IMR-90 (cell line): Measurements from ENCODE around the gene PRICKLE2. TPM values are rescaled to one million over a fixed set of nuclear protein-coding genes. Genes with fewer than 3 reads are reported as not detected.

Source experiments
- ATAC-seq: fragments of 200-7000 bp; cut with Tn5 transposase; 2 replicates; pipeline ENCODE4 v1.9.1; 2020; ENCODE audit warnings: low read depth, mild to moderate bottlenecking, moderate library complexity
- BruUV-seq: library from RNA; stranded (reverse); fragments of 400-500 nt; replicated peaks from 2 replicates; lab custom pipeline; 2021; lab: Mats Ljungman, UMichigan
- CTCF ChIA-PET: fragments of 300-600 bp; formaldehyde crosslinking; extraction: SDS; loops from one replicate; lab custom pipeline; 2021; ENCODE audit warnings: antibody characterized with exemption; lab: Yijun Ruan, JAX
- POLR2A ChIA-PET: fragments of 300-600 bp; sonication (Branson Sonifier 250); formaldehyde crosslinking; loops from one replicate; lab custom pipeline; 2022; ENCODE audit warnings: antibody characterized with exemption; ENCODE audit not compliant: unreplicated experiment; lab: Charles Lee
- DNase-seq: peaks from one replicate; pipeline ENCODE4 v3.0.0; 2013
- H2AFZ ChIP-seq: replicated peaks from 2 replicates; pipeline ENCODE3; 2013; ENCODE audit warnings: low read length, mild to moderate bottlenecking; ENCODE audit not compliant: poor library complexity
- H2AK5ac ChIP-seq: 2 replicates; pipeline ENCODE4 v1.6.1; 2013; ENCODE audit warnings: low read depth, low read length, inconsistent platforms
- H2AK9ac ChIP-seq: replicated peaks from 2 replicates; pipeline ENCODE3; 2013; ENCODE audit warnings: mild to moderate bottlenecking, low read depth, low read length, moderate library complexity; ENCODE audit not compliant: poor library complexity
- H2BK120ac ChIP-seq: 2 replicates; pipeline ENCODE4 v1.6.1; 2013; ENCODE audit warnings: low read depth, low read length, inconsistent platforms
- H2BK15ac ChIP-seq: 3 replicates; pipeline ENCODE4 v1.6.1; 2013; ENCODE audit warnings: low read depth, low read length, inconsistent platforms
- H2BK20ac ChIP-seq: 2 replicates; pipeline ENCODE4 v1.6.1; 2013; ENCODE audit warnings: low read depth, mild to moderate bottlenecking, inconsistent platforms, low read length, moderate library complexity
- H2BK5ac ChIP-seq: 2 replicates; pipeline ENCODE4 v1.6.1; 2013; ENCODE audit warnings: mild to moderate bottlenecking, low read depth, low read length, inconsistent platforms; ENCODE audit not compliant: poor library complexity, severe bottlenecking
- H3K14ac ChIP-seq: replicated peaks from 2 replicates; pipeline ENCODE4 v1.6.1; 2013; ENCODE audit warnings: low read depth, low read length, inconsistent platforms
- H3K18ac ChIP-seq: 2 replicates; pipeline ENCODE4 v1.6.1; 2013; ENCODE audit warnings: low read depth, low read length, control low read depth
- H3K23ac ChIP-seq: 2 replicates; pipeline ENCODE4 v1.6.1; 2013; ENCODE audit warnings: low read depth, low read length, inconsistent platforms
- H3K27ac ChIP-seq: 2 replicates; pipeline ENCODE4 v1.5.1; 2013; ENCODE audit warnings: mild to moderate bottlenecking, control low read depth, low read length; ENCODE audit not compliant: insufficient read depth
- H3K27me3 ChIP-seq: 2 replicates; pipeline ENCODE4 v1.6.1; 2013; ENCODE audit warnings: low read length; ENCODE audit not compliant: control insufficient read depth, insufficient read depth
- H3K36me3 ChIP-seq: 2 replicates; pipeline ENCODE4 v1.6.1; 2013; ENCODE audit warnings: low read length, mixed read lengths; ENCODE audit not compliant: control insufficient read depth, insufficient read depth
- H3K4ac ChIP-seq: 2 replicates; pipeline ENCODE4 v1.6.1; 2013; ENCODE audit warnings: low read depth, low read length, inconsistent platforms
- H3K4me1 ChIP-seq: 2 replicates; pipeline ENCODE4 v1.6.1; 2013; ENCODE audit warnings: low read length, mixed read lengths; ENCODE audit not compliant: control insufficient read depth, insufficient read depth
- H3K4me2 ChIP-seq: 2 replicates; pipeline ENCODE4 v1.6.1; 2013; ENCODE audit warnings: low read depth, mild to moderate bottlenecking, control low read depth, low read length, moderate library complexity
- H3K4me3 ChIP-seq: 2 replicates; pipeline ENCODE4 v1.5.1; 2013; ENCODE audit warnings: low read depth, mild to moderate bottlenecking, control low read depth, low read length, moderate library complexity; ENCODE audit not compliant: insufficient read depth
- H3K56ac ChIP-seq: 2 replicates; pipeline ENCODE4 v1.6.1; 2013; ENCODE audit warnings: low read length, inconsistent platforms; ENCODE audit not compliant: insufficient read depth; ENCODE audit errors: extremely low read depth
- H3K79me1 ChIP-seq, 2 experiments: 2 replicates each; pipeline ENCODE4 v1.6.1; 2013; ENCODE audit warnings: low read length in 2 of 2, inconsistent platforms in 1 of 2, low read depth in 1 of 2
- H3K9ac ChIP-seq: 2 replicates; pipeline ENCODE4 v1.6.1; 2013; ENCODE audit warnings: low read depth, low read length, control low read depth
- H3K9me1 ChIP-seq: 2 replicates; pipeline ENCODE4 v1.6.1; 2013; ENCODE audit warnings: low read length, inconsistent platforms; ENCODE audit not compliant: insufficient read depth
- H3K9me3 ChIP-seq: 2 replicates; pipeline ENCODE4 v1.6.1; 2013; ENCODE audit warnings: low read length; ENCODE audit not compliant: control insufficient read depth, insufficient read depth
- H4K20me1 ChIP-seq: 2 replicates; pipeline ENCODE4 v1.6.1; 2013; ENCODE audit warnings: low read length, inconsistent platforms; ENCODE audit not compliant: insufficient read depth
- H4K5ac ChIP-seq: 2 replicates; pipeline ENCODE4 v1.6.1; 2013; ENCODE audit warnings: mild to moderate bottlenecking, low read depth, low read length, control low read depth
- H4K8ac ChIP-seq, 2 experiments: 2 replicates each; pipeline ENCODE4 v1.6.1; 2013; ENCODE audit warnings: low read depth in 2 of 2, low read length in 2 of 2, control low read depth in 1 of 2, inconsistent platforms in 1 of 2
- H4K91ac ChIP-seq: 2 replicates; pipeline ENCODE4 v1.6.1; 2013; ENCODE audit warnings: low read depth, low read length, inconsistent platforms; ENCODE audit not compliant: insufficient read depth
- BHLHE40 ChIP-seq: fragments of 150-350 bp; IDR thresholded peaks from 2 replicates; pipeline ENCODE4 v1.6.1; 2016; ENCODE audit warnings: mild to moderate bottlenecking, low read depth, low read length
- CEBPB ChIP-seq: IDR thresholded peaks from 2 replicates; pipeline ENCODE4 v1.6.1; 2012; ENCODE audit warnings: low read depth, low read length, improper control_type of control experiment
- ELK1 ChIP-seq: fragments of 150-350 bp; IDR thresholded peaks from 2 replicates; pipeline ENCODE4 v1.6.1; 2016; ENCODE audit warnings: low read depth, mild to moderate bottlenecking, low read length, moderate library complexity, borderline replicate concordance
- FOS ChIP-seq: fragments of 150-350 bp; IDR thresholded peaks from 2 replicates; pipeline ENCODE4 v1.6.1; 2016; ENCODE audit warnings: low read depth, low read length
- MAFK ChIP-seq: IDR thresholded peaks from 2 replicates; pipeline ENCODE4 v1.6.1; 2012; ENCODE audit warnings: low read depth, low read length, improper control_type of control experiment
- MAZ ChIP-seq: IDR thresholded peaks from 2 replicates; pipeline ENCODE4 v1.6.1; 2012; ENCODE audit warnings: low read depth, mild to moderate bottlenecking, low read length, improper control_type of control experiment, moderate library complexity, borderline replicate concordance
- NFE2L2 ChIP-seq: fragments of 150-350 bp; IDR thresholded peaks from 2 replicates; pipeline ENCODE4 v1.6.1; 2016; ENCODE audit warnings: low read depth, mild to moderate bottlenecking, low read length
- RAD21 ChIP-seq: IDR thresholded peaks from 2 replicates; pipeline ENCODE4 v1.6.1; 2012; ENCODE audit warnings: low read length, improper control_type of control experiment
- RCOR1 ChIP-seq: IDR thresholded peaks from 2 replicates; pipeline ENCODE4 v1.6.1; 2012; ENCODE audit warnings: mild to moderate bottlenecking, low read length, improper control_type of control experiment; ENCODE audit not compliant: insufficient replicate concordance
- RFX5 ChIP-seq: IDR thresholded peaks from 2 replicates; pipeline ENCODE4 v1.8.0; 2012; ENCODE audit warnings: low read depth, mild to moderate bottlenecking, low read length, moderate library complexity
- SMC3 ChIP-seq: fragments of 150-350 bp; IDR thresholded peaks from 2 replicates; pipeline ENCODE4 v1.6.1; 2016; ENCODE audit warnings: low read depth, mild to moderate bottlenecking, antibody characterized with exemption, low read length, moderate library complexity
- USF2 ChIP-seq: fragments of 150-350 bp; IDR thresholded peaks from 2 replicates; pipeline ENCODE4 v1.6.1; 2017; ENCODE audit warnings: mild to moderate bottlenecking, antibody characterized with exemption, low read length, low read depth
- WGBS, 2 experiments: methylation state at CpG; one replicate each; pipeline versions ENCODE4 v1.1.5 to v1.1.7; 2013; ENCODE audit warnings: missing lambda C conversion rate in 2 of 2; ENCODE audit not compliant: insufficient read length in 1 of 2; ENCODE audit errors: extremely low coverage in 2 of 2; 5-methylcytosine and 5-hydroxymethylcytosine counted together
- dilution Hi-C: fragments of 300-500 bp; cut with HindIII; formaldehyde crosslinking; loops from one replicate; pipeline ENCODE4 v1.14.3; 2018; ENCODE audit warnings: low sequenced_read_pairs; ENCODE audit not compliant: unreplicated experiment
- in situ Hi-C: fragments of 300-500 bp; cut with MboI; formaldehyde crosslinking; loops from 3 replicates; pipeline ENCODE4 v1.14.3; 2019; ENCODE audit warnings: low sequenced_read_pairs, inconsistent platforms, mixed read lengths
- intact Hi-C: fragments of 100-400 bp; cut with micrococcal nuclease; formaldehyde crosslinking; loops from 2 replicates; pipeline ENCODE4 v1.10.0; 2022
- polyA plus RNA-seq, 3 experiments: library from polyadenylated mRNA; depleted of rRNA; stranded (reverse); fragments of >200 nt; gene quantifications; 2 replicates each; pipeline ENCODE4 v1.2.3, GENCODE V29; 2012; ENCODE audit warnings: low replicate concordance in 1 of 3
- total RNA-seq: library from RNA; depleted of rRNA; stranded (reverse); fragments of >200 nt; gene quantifications from 2 replicates; pipeline ENCODE4 v1.2.3, GENCODE V29; 2012

Gene PRICKLE2
- total and polyA plus RNA-seq, 2 of the 4 experiments (the other 2 are of a cell fraction): 4.1 to 14.2 TPM

GRCh38 chr3:64111083-64111482 is 114.2 kb downstream of the PRICKLE2 start:
- H4K5ac ChIP-seq: no peak overlapping the region
- WGBS, 2 experiments: no CpG with 5 or more reads among the region's 2 CpGs
- H2BK15ac ChIP-seq: no peak overlapping the region
- no peak overlapping the region for H2AK9ac ChIP-seq
- DNase-seq (no peak), ATAC-seq (no peak)
- H3K18ac ChIP-seq: no peak overlapping the region
- no peaks in the 10 kb centered on the region for H3K9me3 ChIP-seq
- no peak overlapping the region; the same call in 1 of the 2 replicates for H3K56ac ChIP-seq
- H4K20me1 ChIP-seq: peaks cover 13% of the 10 kb centered on the region
- dilution Hi-C loops: no loop called here
- no peak overlapping the region for H2BK20ac ChIP-seq
- CTCF ChIA-PET: no interaction called here
- H3K36me3 ChIP-seq: peaks cover 16% of the 10 kb centered on the region
- H3K4ac ChIP-seq: no peak overlapping the region
- H3K9ac ChIP-seq: no peak overlapping the region
- intact Hi-C loops: no loop called here
- H3K79me1 ChIP-seq: peaks cover 19 to 60% of the 10 kb centered on the region in 2 experiments
- no peak overlapping the region for H2AK5ac ChIP-seq
- H3K9me1 ChIP-seq: peaks cover 28% of the 10 kb centered on the region; the same call in 1 of the 2 replicates
- H4K91ac ChIP-seq: no peak overlapping the region
- no TSS peak for BruUV-seq
- no peak overlapping the region for H3K4me2 ChIP-seq
- H3K23ac ChIP-seq: no peak overlapping the region
- H3K27ac ChIP-seq: no peak overlapping the region
- no peaks in the 10 kb centered on the region for H3K27me3 ChIP-seq
- no peak for TF ChIP-seq FOS
- TF ChIP-seq MAFK: no peak
- no peak for TF ChIP-seq RFX5
- TF ChIP-seq ELK1: no peak
- TF ChIP-seq MAZ: no peak
- TF ChIP-seq RAD21: no peak
- TF ChIP-seq CEBPB: no peak
- no peak for TF ChIP-seq NFE2L2
- TF ChIP-seq BHLHE40: no peak
- no peak for TF ChIP-seq RCOR1
- no peak for TF ChIP-seq SMC3
- no peak for TF ChIP-seq USF2
- H3K4me3 ChIP-seq: no peak overlapping the region
- in situ Hi-C loops: no loop called here
- no peak overlapping the region for H3K14ac ChIP-seq
- no peak overlapping the region for H2BK120ac ChIP-seq
- no peak overlapping the region for H2AFZ ChIP-seq
- H2BK5ac ChIP-seq: no peak overlapping the region
- no peak overlapping the region for H4K8ac ChIP-seq
- peaks cover 4% of the 10 kb centered on the region for H3K4me1 ChIP-seq
- POLR2A ChIA-PET: no interaction called here
